ENCODE data around the gene ZFAND6.

The ZFAND6 gene

DNA sequence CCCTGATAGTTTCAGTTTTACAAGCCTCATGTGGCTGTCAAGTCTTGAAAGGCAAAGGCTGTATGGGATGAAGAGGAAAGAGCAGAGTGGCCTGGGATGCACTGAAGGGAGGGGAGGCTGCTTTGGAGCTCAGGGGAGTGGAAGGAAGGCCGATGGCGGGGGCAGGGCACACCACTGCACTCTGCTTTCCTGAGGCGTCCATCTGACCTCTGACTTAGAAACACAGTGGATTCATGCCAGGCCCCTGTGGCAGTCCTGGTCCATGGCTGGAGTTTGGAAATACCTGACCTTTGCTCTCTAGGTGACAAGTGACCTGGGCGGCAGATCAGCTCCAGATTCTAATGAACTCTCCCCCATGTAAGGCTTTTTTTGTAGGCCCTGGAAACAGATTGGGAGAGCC, 112.3 kb downstream of the ZFAND6 start:
- Histone ChIP-seq H3K9me3 (ENCODE audit: insufficient read depth, low read depth, low read length) (no peaks in the 10 kb centered on the region), H2AFZ (ENCODE audit: low read length) (no peak overlapping the region), H3F3A (ENCODE audit: low read depth) (no peaks in the 10 kb centered on the region), H3K9ac (ENCODE audit: low read depth, low read length, poor library complexity, severe bottlenecking) (no peak overlapping the region), H3K27me3 (ENCODE audit: insufficient read depth, low read length, poor library complexity, severe bottlenecking) (no peaks in the 10 kb centered on the region), H3K79me2 (ENCODE audit: insufficient read depth, low read length) (no peaks in the 10 kb centered on the region), H3K9me2 (replicated peaks; ENCODE audit: low read depth, low read length) (no peaks in the 10 kb centered on the region), H3K36me3 (ENCODE audit: insufficient read depth, low read length) (no peaks in the 10 kb centered on the region; the same call in 1 of the 2 replicates), H3K4me3 (ENCODE audit: low read length, poor library complexity, severe bottlenecking) (no peak overlapping the region), H3K4me2 (ENCODE audit: low read depth, low read length, poor library complexity, severe bottlenecking) (no peak overlapping the region), H3K4me1 (ENCODE audit: insufficient read depth, low read length, poor library complexity, severe bottlenecking) (no peaks in the 10 kb centered on the region), H4K20me1 (ENCODE audit: insufficient read depth, low read length, poor library complexity, severe bottlenecking) (no peaks in the 10 kb centered on the region)
- no peak for TF ChIP-seq EZH2phosphoT487 (IDR thresholded peaks at IDR 0.05; ENCODE audit: borderline replicate concordance)
- TF ChIP-seq, protein P1, sequence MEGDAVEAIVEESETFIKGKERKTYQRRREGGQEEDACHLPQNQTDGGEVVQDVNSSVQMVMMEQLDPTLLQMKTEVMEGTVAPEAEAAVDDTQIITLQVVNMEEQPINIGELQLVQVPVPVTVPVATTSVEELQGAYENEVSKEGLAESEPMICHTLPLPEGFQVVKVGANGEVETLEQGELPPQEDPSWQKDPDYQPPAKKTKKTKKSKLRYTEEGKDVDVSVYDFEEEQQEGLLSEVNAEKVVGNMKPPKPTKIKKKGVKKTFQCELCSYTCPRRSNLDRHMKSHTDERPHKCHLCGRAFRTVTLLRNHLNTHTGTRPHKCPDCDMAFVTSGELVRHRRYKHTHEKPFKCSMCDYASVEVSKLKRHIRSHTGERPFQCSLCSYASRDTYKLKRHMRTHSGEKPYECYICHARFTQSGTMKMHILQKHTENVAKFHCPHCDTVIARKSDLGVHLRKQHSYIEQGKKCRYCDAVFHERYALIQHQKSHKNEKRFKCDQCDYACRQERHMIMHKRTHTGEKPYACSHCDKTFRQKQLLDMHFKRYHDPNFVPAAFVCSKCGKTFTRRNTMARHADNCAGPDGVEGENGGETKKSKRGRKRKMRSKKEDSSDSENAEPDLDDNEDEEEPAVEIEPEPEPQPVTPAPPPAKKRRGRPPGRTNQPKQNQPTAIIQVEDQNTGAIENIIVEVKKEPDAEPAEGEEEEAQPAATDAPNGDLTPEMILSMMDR (conservative IDR thresholded peaks at IDR 0.05; ENCODE audit: low read length): no peak

DNA sequence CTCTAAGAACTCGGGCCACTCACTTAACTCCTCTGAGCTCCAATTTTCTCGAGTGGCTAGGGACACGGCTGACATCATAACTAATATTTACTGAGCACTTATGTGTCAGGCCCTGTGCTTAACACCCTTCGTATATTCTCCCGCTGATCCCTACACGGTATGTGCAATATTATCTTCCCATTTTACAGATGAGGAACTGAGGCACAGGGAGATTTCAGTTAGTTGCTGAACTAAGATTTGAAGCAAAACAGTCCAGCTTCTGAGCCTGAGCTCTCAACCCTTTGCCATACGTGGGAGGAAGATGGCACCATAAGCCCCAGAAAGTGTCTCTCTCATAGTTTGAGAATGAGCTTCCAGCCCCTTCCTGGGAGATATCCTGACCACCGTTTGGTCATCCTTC, 112.9 kb downstream of the ZFAND6 start:
- H3K9me3 ChIP-seq (ENCODE audit: insufficient read depth, low read depth, low read length): no peaks in the 10 kb centered on the region
- H3K4me2 ChIP-seq (ENCODE audit: low read depth, low read length, poor library complexity, severe bottlenecking): no peak overlapping the region
- no peak for TF ChIP-seq EZH2phosphoT487 (IDR thresholded peaks at IDR 0.05; ENCODE audit: borderline replicate concordance)
- TF ChIP-seq, protein P1 (conservative IDR thresholded peaks at IDR 0.05; ENCODE audit: low read length): no peak
- no peak overlapping the region for H2AFZ ChIP-seq (ENCODE audit: low read length)
- no peaks in the 10 kb centered on the region; the same call in 1 of the 2 replicates for H3K36me3 ChIP-seq (ENCODE audit: insufficient read depth, low read length)
- H3F3A ChIP-seq (ENCODE audit: low read depth): no peaks in the 10 kb centered on the region
- no peak overlapping the region for H3K4me3 ChIP-seq (ENCODE audit: low read length, poor library complexity, severe bottlenecking)
- no peak overlapping the region for H3K9ac ChIP-seq (ENCODE audit: low read depth, low read length, poor library complexity, severe bottlenecking)
- H3K4me1 ChIP-seq (ENCODE audit: insufficient read depth, low read length, poor library complexity, severe bottlenecking): no peaks in the 10 kb centered on the region
- H3K9me2 ChIP-seq (replicated peaks; ENCODE audit: low read depth, low read length): no peaks in the 10 kb centered on the region
- H4K20me1 ChIP-seq (ENCODE audit: insufficient read depth, low read length, poor library complexity, severe bottlenecking): no peaks in the 10 kb centered on the region
- H3K79me2 ChIP-seq (ENCODE audit: insufficient read depth, low read length): no peaks in the 10 kb centered on the region
- no peaks in the 10 kb centered on the region for H3K27me3 ChIP-seq (ENCODE audit: insufficient read depth, low read length, poor library complexity, severe bottlenecking)

DNA sequence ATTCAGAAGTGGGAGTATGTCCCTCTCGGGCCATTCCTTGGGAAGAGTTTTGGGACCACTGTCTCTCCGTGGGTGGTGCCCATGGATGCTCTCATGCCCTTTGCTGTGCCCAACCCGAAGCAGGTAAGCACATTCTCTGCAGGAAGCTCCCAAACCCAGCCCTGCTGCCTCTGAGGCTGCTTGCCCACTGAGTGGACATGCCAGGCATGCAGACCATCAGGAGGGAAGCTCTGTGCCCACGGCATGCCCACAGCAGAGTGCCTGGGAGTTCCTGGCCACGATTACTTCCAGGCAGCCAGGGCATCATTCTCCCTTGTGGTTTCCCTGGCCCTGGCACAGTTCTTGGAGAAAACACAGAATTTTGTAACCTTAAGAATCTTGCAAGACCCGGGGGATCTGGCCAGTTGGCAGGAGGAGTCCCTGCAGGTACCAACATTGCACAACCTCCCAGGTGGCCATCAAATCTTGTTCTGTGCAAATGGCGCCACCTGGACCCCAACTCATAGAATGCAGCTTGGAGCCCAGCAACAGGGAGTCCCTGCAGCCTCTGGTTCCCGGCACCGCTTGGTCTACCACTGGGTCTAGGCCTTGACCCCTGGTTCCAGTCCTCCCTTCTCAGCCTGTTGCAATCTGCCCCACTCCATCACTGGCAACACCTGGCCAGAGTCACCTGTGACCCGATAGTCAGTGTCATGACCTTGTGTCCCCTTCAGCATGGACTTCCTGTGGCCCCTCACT, 113.7 kb downstream of the ZFAND6 start:
- H3K4me3 ChIP-seq (ENCODE audit: low read length, poor library complexity, severe bottlenecking): no peak overlapping the region
- no peaks in the 10 kb centered on the region for H3F3A ChIP-seq (ENCODE audit: low read depth)
- H3K4me1 ChIP-seq (ENCODE audit: insufficient read depth, low read length, poor library complexity, severe bottlenecking): no peaks in the 10 kb centered on the region
- H3K79me2 ChIP-seq (ENCODE audit: insufficient read depth, low read length): no peaks in the 10 kb centered on the region
- H3K9me2 ChIP-seq (replicated peaks; ENCODE audit: low read depth, low read length): no peaks in the 10 kb centered on the region
- no peak overlapping the region for H2AFZ ChIP-seq (ENCODE audit: low read length)
- no peak for TF ChIP-seq EZH2phosphoT487 (IDR thresholded peaks at IDR 0.05; ENCODE audit: borderline replicate concordance)
- TF ChIP-seq, protein P1 (conservative IDR thresholded peaks at IDR 0.05; ENCODE audit: low read length): peak; percentile 85
- H4K20me1 ChIP-seq (ENCODE audit: insufficient read depth, low read length, poor library complexity, severe bottlenecking): no peaks in the 10 kb centered on the region
- no peaks in the 10 kb centered on the region for H3K9me3 ChIP-seq (ENCODE audit: insufficient read depth, low read depth, low read length)
- no peak overlapping the region for H3K9ac ChIP-seq (ENCODE audit: low read depth, low read length, poor library complexity, severe bottlenecking)
- no peaks in the 10 kb centered on the region for H3K27me3 ChIP-seq (ENCODE audit: insufficient read depth, low read length, poor library complexity, severe bottlenecking)
- H3K4me2 ChIP-seq (ENCODE audit: low read depth, low read length, poor library complexity, severe bottlenecking): no peak overlapping the region
- no peaks in the 10 kb centered on the region; the same call in 1 of the 2 replicates for H3K36me3 ChIP-seq (ENCODE audit: insufficient read depth, low read length)
